Loucy (cell line): Measurements from ENCODE around the gene CLDN15.

Experiments used
- H2AFZ ChIP-seq: fragments of 200-600 bp; sonication (generic); 2 replicates; pipeline ENCODE4 v1.6.0; 2016; ENCODE audit warnings: antibody characterized with exemption, mild to moderate bottlenecking, low read length, moderate library complexity
- H3F3A ChIP-seq: fragments of 200-600 bp; 2 replicates; pipeline ENCODE4 v1.6.0; 2016; ENCODE audit warnings: antibody characterized with exemption, low read depth, mild to moderate bottlenecking
- H3K27me3 ChIP-seq: fragments of 200-600 bp; sonication (generic); 2 replicates; pipeline ENCODE4 v1.6.1; 2014; ENCODE audit warnings: low read length, mild to moderate bottlenecking; ENCODE audit not compliant: insufficient read depth, poor library complexity, severe bottlenecking
- H3K36me3 ChIP-seq: fragments of 200-600 bp; sonication (generic); 2 replicates; pipeline ENCODE4 v1.6.1; 2016; ENCODE audit warnings: low read length; ENCODE audit not compliant: insufficient read depth
- H3K4me1 ChIP-seq: fragments of 200-600 bp; sonication (generic); 2 replicates; pipeline ENCODE4 v1.5.1; 2014; ENCODE audit warnings: low read length, mild to moderate bottlenecking; ENCODE audit not compliant: insufficient read depth, poor library complexity, severe bottlenecking
- H3K4me2 ChIP-seq: fragments of 200-600 bp; sonication (generic); 2 replicates; pipeline ENCODE4 v1.6.0; 2014; ENCODE audit warnings: antibody characterized with exemption, low read length, low read depth, mild to moderate bottlenecking; ENCODE audit not compliant: poor library complexity, severe bottlenecking
- H3K4me3 ChIP-seq: fragments of 200-600 bp; sonication (generic); 2 replicates; pipeline ENCODE4 v1.5.1; 2014; ENCODE audit warnings: low read length, mild to moderate bottlenecking, mixed read lengths; ENCODE audit not compliant: poor library complexity, severe bottlenecking
- H3K79me2 ChIP-seq: fragments of 200-600 bp; sonication (generic); 2 replicates; pipeline ENCODE4 v1.6.1; 2014; ENCODE audit warnings: low read length; ENCODE audit not compliant: insufficient read depth
- H3K9ac ChIP-seq: fragments of 200-600 bp; sonication (generic); 2 replicates; pipeline ENCODE4 v1.6.0; 2014; ENCODE audit warnings: mild to moderate bottlenecking, low read depth, low read length, moderate library complexity; ENCODE audit not compliant: poor library complexity, severe bottlenecking
- H3K9me2 ChIP-seq: fragments of 200-600 bp; sonication (generic); replicated peaks from 2 replicates; pipeline ENCODE4 v1.6.1; 2016; ENCODE audit warnings: low read depth, low read length, mixed read lengths
- H3K9me3 ChIP-seq: fragments of 200-600 bp; sonication (generic); 2 replicates; pipeline ENCODE4 v1.6.1; 2014; ENCODE audit warnings: mild to moderate bottlenecking, antibody characterized with exemption, low read length, low read depth; ENCODE audit not compliant: insufficient read depth
- H4K20me1 ChIP-seq: fragments of 200-600 bp; sonication (generic); 2 replicates; pipeline ENCODE4 v1.6.0; 2014; ENCODE audit warnings: antibody characterized with exemption, low read length, mild to moderate bottlenecking; ENCODE audit not compliant: insufficient read depth, poor library complexity, severe bottlenecking
- EZH2phosphoT487 ChIP-seq: fragments of 200-600 bp; IDR thresholded peaks from 2 replicates; pipeline ENCODE4 v1.6.1; 2018; ENCODE audit warnings: antibody characterized with exemption, mild to moderate bottlenecking, moderate library complexity, borderline replicate concordance
- TF ChIP-seq, protein P1 (sequence below): fragments of 200-600 bp; sonication (generic); conservative IDR thresholded peaks from 2 replicates; pipeline ENCODE4 v1.5.1; 2014; ENCODE audit warnings: mild to moderate bottlenecking, antibody characterized with exemption, low read length

The CLDN15 gene

DNA sequence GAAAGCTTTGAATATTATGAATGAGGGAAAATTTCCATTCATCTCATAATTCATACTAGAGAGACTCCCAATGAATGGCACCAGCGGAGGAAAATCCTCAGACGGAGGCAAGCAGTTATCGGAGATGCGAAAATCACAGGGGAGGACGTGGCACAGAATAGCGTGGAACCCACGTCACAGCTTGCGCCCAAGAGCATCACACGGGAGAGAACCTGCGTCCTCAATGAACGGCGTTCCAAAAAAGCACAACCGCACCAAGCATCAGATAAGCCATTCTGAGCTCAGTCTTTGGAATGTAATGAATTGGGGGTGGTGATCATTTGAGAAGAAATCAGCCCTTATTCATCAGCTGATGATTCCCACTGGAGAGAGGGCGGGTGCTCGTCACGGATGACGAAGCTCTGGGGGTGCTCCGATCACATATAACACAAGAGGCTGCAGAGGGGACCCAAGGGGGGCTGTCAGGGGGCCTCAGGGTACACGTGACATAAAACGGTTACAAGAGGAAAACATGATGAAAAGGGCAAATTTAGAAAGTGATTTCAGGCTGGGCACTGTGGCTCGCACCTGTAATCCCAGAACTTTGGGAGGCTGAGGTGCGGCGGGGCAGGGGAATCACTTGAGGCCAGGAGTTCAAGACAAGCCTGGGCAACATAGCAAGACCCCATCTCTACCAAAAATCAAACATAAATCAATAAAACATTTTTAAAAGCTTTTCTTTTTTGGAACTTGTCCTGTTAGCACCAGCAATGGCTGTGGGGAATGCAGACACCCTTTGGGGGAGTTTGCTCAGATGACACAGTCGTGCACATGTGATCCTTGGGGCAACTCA is 41.1 kb upstream of the CLDN15 start:
- H3K9ac ChIP-seq: no peak overlapping the region
- no peaks in the 10 kb centered on the region for H3K36me3 ChIP-seq
- H3F3A ChIP-seq: no peaks in the 10 kb centered on the region
- H4K20me1 ChIP-seq: no peaks in the 10 kb centered on the region
- no peaks in the 10 kb centered on the region for H3K9me2 ChIP-seq
- H3K4me1 ChIP-seq: no peaks in the 10 kb centered on the region
- H3K9me3 ChIP-seq: no peaks in the 10 kb centered on the region
- H3K79me2 ChIP-seq: no peaks in the 10 kb centered on the region
- H2AFZ ChIP-seq: no peak overlapping the region
- no peaks in the 10 kb centered on the region for H3K27me3 ChIP-seq
- H3K4me3 ChIP-seq: no peak overlapping the region
- no peak for TF ChIP-seq EZH2phosphoT487
- TF ChIP-seq, protein P1, sequence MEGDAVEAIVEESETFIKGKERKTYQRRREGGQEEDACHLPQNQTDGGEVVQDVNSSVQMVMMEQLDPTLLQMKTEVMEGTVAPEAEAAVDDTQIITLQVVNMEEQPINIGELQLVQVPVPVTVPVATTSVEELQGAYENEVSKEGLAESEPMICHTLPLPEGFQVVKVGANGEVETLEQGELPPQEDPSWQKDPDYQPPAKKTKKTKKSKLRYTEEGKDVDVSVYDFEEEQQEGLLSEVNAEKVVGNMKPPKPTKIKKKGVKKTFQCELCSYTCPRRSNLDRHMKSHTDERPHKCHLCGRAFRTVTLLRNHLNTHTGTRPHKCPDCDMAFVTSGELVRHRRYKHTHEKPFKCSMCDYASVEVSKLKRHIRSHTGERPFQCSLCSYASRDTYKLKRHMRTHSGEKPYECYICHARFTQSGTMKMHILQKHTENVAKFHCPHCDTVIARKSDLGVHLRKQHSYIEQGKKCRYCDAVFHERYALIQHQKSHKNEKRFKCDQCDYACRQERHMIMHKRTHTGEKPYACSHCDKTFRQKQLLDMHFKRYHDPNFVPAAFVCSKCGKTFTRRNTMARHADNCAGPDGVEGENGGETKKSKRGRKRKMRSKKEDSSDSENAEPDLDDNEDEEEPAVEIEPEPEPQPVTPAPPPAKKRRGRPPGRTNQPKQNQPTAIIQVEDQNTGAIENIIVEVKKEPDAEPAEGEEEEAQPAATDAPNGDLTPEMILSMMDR: no peak
- H3K4me2 ChIP-seq: no peak overlapping the region

DNA sequence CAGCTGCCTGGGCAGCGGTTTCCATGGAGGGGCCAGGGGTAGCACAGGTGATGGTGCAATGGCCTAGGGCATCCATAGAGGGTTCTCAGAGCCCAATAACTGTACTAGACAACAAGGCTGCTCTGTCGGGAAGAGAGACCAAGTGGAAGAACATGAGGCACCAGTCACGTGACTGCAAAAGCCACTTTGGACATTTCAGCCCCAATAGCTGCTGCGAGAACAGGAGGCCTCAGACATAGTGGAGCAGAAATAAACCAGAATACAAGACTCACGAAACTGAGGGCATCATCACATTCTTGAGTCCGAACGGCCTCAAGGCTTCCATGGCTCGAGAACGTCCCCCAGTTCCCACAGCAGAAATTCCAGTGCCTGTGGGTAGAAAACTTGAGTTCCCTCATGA is 39.6 kb upstream of the CLDN15 start:
- H3K9me3 ChIP-seq: no peaks in the 10 kb centered on the region
- no peaks in the 10 kb centered on the region for H3K4me1 ChIP-seq
- H3F3A ChIP-seq: no peaks in the 10 kb centered on the region
- H3K9me2 ChIP-seq: no peaks in the 10 kb centered on the region
- H3K4me2 ChIP-seq: no peak overlapping the region
- no peaks in the 10 kb centered on the region for H4K20me1 ChIP-seq
- H3K79me2 ChIP-seq: no peaks in the 10 kb centered on the region
- no peaks in the 10 kb centered on the region for H3K36me3 ChIP-seq
- H3K9ac ChIP-seq: no peak overlapping the region
- H3K4me3 ChIP-seq: no peak overlapping the region
- no peaks in the 10 kb centered on the region for H3K27me3 ChIP-seq
- TF ChIP-seq, protein P1: no peak
- no peak for TF ChIP-seq EZH2phosphoT487
- H2AFZ ChIP-seq: no peak overlapping the region

DNA sequence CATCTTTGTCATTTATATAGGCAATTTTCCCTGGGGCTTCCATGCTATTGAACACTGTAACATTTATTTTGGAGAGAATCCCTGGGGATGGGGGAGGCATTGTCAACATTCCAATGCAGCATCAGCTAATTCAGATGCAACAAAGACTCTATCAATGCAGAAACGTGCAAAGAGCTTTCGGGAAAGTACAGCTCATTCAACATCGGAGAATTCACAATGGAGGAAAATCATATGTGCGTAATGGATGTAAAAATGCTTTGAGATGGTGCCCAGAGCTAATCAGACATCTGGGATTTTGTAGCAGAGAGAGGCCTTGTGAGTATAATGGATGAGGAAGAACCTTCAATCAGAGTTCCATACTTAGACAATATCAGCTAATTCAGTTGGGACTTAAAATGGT is 35.6 kb upstream of the CLDN15 start:
- no peak overlapping the region for H2AFZ ChIP-seq
- no peak overlapping the region for H3K9ac ChIP-seq
- TF ChIP-seq EZH2phosphoT487: no peak
- TF ChIP-seq, protein P1: no peak

More for the DNA sequence above, 35.6 kb upstream of the CLDN15 start:
- Histone ChIP-seq H3K9me2 (no peaks in the 10 kb centered on the region), H3K79me2 (no peaks in the 10 kb centered on the region), H3K27me3 (no peaks in the 10 kb centered on the region), H3F3A (no peaks in the 10 kb centered on the region), H3K4me1 (no peaks in the 10 kb centered on the region), H3K4me2 (no peak overlapping the region), H3K36me3 (no peaks in the 10 kb centered on the region), H4K20me1 (no peaks in the 10 kb centered on the region), H3K4me3 (no peak overlapping the region), H3K9me3 (no peaks in the 10 kb centered on the region)
